GM20431 (cell line): ENCODE data around the gene FAH.
"Not testable (repeated sequence)": the region's sequence is repeated elsewhere in the genome, so short reads cannot be mapped to it uniquely, and the experiment has no call there.

Source experiments
- in situ Hi-C: fragments of 300-500 bp; cut with MseI, MboI; formaldehyde crosslinking; loops from one replicate; pipeline ENCODE4 v1.15.0; 2020; ENCODE audit warnings: low sequenced_read_pairs; ENCODE audit not compliant: unreplicated experiment

The FAH gene

GRCh38 chr15:80151148-80151547 is 1.7 kb upstream of the FAH start:
- in situ Hi-C loops: no loop called here

GRCh38 chr15:80151576-80151975 is 1.2 kb upstream of the FAH start:
- in situ Hi-C loops: no loop called here

GRCh38 chr15:80152180-80152895 is 461 bp upstream of the FAH start:
- in situ Hi-C loops: no loop called here

- in situ Hi-C loops: no loop called here
These were observed 1.1 kb downstream of the FAH start for GRCh38 chr15:80153900-80154299.

- in situ Hi-C loops: no loop called here
These were observed 1.5 kb downstream of the FAH start for GRCh38 chr15:80154336-80154735.

- in situ Hi-C loops: no loop called here
These were observed 2.2 kb downstream of the FAH start for GRCh38 chr15:80155001-80155377.

GRCh38 chr15:80155378-80156175 is 2.8 kb downstream of the FAH start:
- in situ Hi-C loops: not testable (repeated sequence)

GRCh38 chr15:80156176-80156720 is 3.4 kb downstream of the FAH start:
- in situ Hi-C loops: no loop called here

- in situ Hi-C loops: no loop called here
These were observed 4.4 kb downstream of the FAH start for GRCh38 chr15:80157215-80157614.

- in situ Hi-C loops: no loop called here
These were observed 6.5 kb downstream of the FAH start for GRCh38 chr15:80159301-80159700.

GRCh38 chr15:80159811-80160569 is 7.2 kb downstream of the FAH start:
- in situ Hi-C loops: no loop called here

- in situ Hi-C loops: no loop called here
These were observed 7.9 kb downstream of the FAH start for GRCh38 chr15:80160570-80161156.

GRCh38 chr15:80161468-80162016 is 8.7 kb downstream of the FAH start:
- in situ Hi-C loops: no loop called here

- in situ Hi-C loops: no loop called here
These were observed 9.3 kb downstream of the FAH start for GRCh38 chr15:80162059-80162554.

- in situ Hi-C loops: no loop called here
These were observed 10.4 kb downstream of the FAH start for GRCh38 chr15:80163217-80163616.

- in situ Hi-C loops: no loop called here
These were observed 11.1 kb downstream of the FAH start for GRCh38 chr15:80163897-80164296.

GRCh38 chr15:80167936-80168335 is 15.1 kb downstream of the FAH start:
- in situ Hi-C loops: no loop called here

GRCh38 chr15:80168421-80168820 is 15.6 kb downstream of the FAH start:
- in situ Hi-C loops: no loop called here

GRCh38 chr15:80169768-80170357 is 17.1 kb downstream of the FAH start:
- in situ Hi-C loops: no loop called here
